LNCaP clone FGC (cell line): Measurements from ENCODE around the gene LETMD1.

ENCODE experiments used
- DNase-seq: peaks from one replicate; pipeline ENCODE4 v3.0.0-alpha.2; 2011; ENCODE audit warnings: low read depth
- H3K4me3 ChIP-seq: 2 replicates; pipeline ENCODE4 v1.5.1; 2011; ENCODE audit warnings: mild to moderate bottlenecking, low read depth, low read length, control low read depth
- CTCF ChIP-seq: IDR thresholded peaks from 2 replicates; pipeline ENCODE4 v1.5.1; 2012; ENCODE audit warnings: mild to moderate bottlenecking; ENCODE audit not compliant: control insufficient read depth, insufficient read depth; ENCODE audit errors: extremely low read depth

The LETMD1 gene

GRCh38 chr12:51025338-51025835, 22.7 kb upstream of the LETMD1 start:
- DNase-seq, result no peak
- H3K4me3 ChIP-seq, result peak overlapping the region; percentile 79
- TF ChIP-seq CTCF, result no peak

GRCh38 chr12:51025836-51026638, 22.1 kb upstream of the LETMD1 start, which contains the start of gene SLC11A2:
Gene SLC11A2 (minus strand): TSS chr12:51026384. CDS start chr12:51010728, 15,656 bp downstream.
- H3K4me3 ChIP-seq, result peak within 1 kb of the TSS; percentile 79
- no peak for TF ChIP-seq CTCF
- peak; percentile 82 for DNase-seq

- no peak overlapping the region for H3K4me3 ChIP-seq
- DNase-seq, result no peak
- no peak for TF ChIP-seq CTCF
Measured at GRCh38 chr12:51027342-51027835, 20.7 kb upstream of the LETMD1 start.

- peak; percentile 50 for TF ChIP-seq CTCF
- DNase-seq, result no peak
- no peak overlapping the region for H3K4me3 ChIP-seq
Measured at GRCh38 chr12:51028126-51028812, 19.9 kb upstream of the LETMD1 start.

- no peak overlapping the region for H3K4me3 ChIP-seq
- no peak for TF ChIP-seq CTCF
- no peak for DNase-seq
Measured at GRCh38 chr12:51028813-51029150, 19.3 kb upstream of the LETMD1 start.

- no peak for TF ChIP-seq CTCF
- H3K4me3 ChIP-seq, result no peak overlapping the region
- no peak for DNase-seq
Measured at GRCh38 chr12:51033048-51033447, 15.1 kb upstream of the LETMD1 start.
